Keratinocyte (primary cell): ENCODE measurements around the gene NBPF19. TPM values are rescaled to one million over a fixed set of nuclear protein-coding genes. Genes with fewer than 3 reads are reported as not detected.
"Not testable (repeated sequence)": the region's sequence is repeated elsewhere in the genome, so short reads cannot be mapped to it uniquely, and the experiment has no call there.

Experiments used
- DNase-seq: peaks from one replicate; pipeline ENCODE4 v3.0.0-alpha.2; 2011; ENCODE audit warnings: low read depth, missing footprints, low spot score
- FAIRE-seq: peaks from 2 replicates; lab custom pipeline; 2011; peaks lifted over from hg19 to GRCh38; lab: Jason Lieb, UNC
- H2AFZ ChIP-seq: 2 replicates; pipeline ENCODE4 v1.6.0; 2012; ENCODE audit warnings: low read length, control low read depth, inconsistent platforms; ENCODE audit not compliant: control insufficient read depth
- H3K27ac ChIP-seq: 2 replicates; pipeline ENCODE4 v1.5.1; 2011; ENCODE audit warnings: low read length; ENCODE audit not compliant: control insufficient read depth, insufficient read depth
- H3K27me3 ChIP-seq: 3 replicates; pipeline ENCODE4 v1.6.0; 2011; ENCODE audit warnings: low read length; ENCODE audit not compliant: control insufficient read depth, insufficient read depth; ENCODE audit errors: extremely low read depth
- H3K36me3 ChIP-seq, 2 experiments: 2 replicates in 1 of 2; 3 replicates in 1 of 2; pipeline ENCODE4 v1.5.1; 2011; ENCODE audit warnings: low read length in 2 of 2, mild to moderate bottlenecking in 1 of 2; ENCODE audit not compliant: control insufficient read depth in 2 of 2, insufficient read depth in 2 of 2; ENCODE audit errors: extremely low read depth in 1 of 2
- H3K4me1 ChIP-seq: 3 replicates; pipeline ENCODE4 v1.5.1; 2011; ENCODE audit warnings: low read length; ENCODE audit not compliant: control insufficient read depth, insufficient read depth; ENCODE audit errors: extremely low read depth
- H3K4me2 ChIP-seq: 3 replicates; pipeline ENCODE4 v1.6.0; 2011; ENCODE audit warnings: low read depth, low read length; ENCODE audit not compliant: control insufficient read depth, insufficient read depth; ENCODE audit errors: extremely low read depth
- H3K4me3 ChIP-seq, 3 experiments: fragments of 200-600 bp in 1 of 3; sonication (generic) in 1 of 3; 2 replicates in 2 of 3; 3 replicates in 1 of 3; pipeline ENCODE4 v1.5.1; 2011 to 2016; ENCODE audit warnings: low read length in 3 of 3, mild to moderate bottlenecking in 3 of 3, control low read depth in 2 of 3, inconsistent platforms in 1 of 3, low read depth in 1 of 3, mixed read lengths in 1 of 3, mixed run types in 1 of 3, moderate library complexity in 1 of 3; ENCODE audit not compliant: control insufficient read depth in 2 of 3, insufficient read depth in 2 of 3; ENCODE audit errors: extremely low read depth in 1 of 3
- H3K79me2 ChIP-seq: 2 replicates; pipeline ENCODE4 v1.6.0; 2012; ENCODE audit warnings: low read length; ENCODE audit not compliant: control insufficient read depth, insufficient read depth
- H3K9ac ChIP-seq: 3 replicates; pipeline ENCODE4 v1.6.0; 2011; ENCODE audit warnings: low read length; ENCODE audit not compliant: control insufficient read depth, insufficient read depth; ENCODE audit errors: extremely low read depth
- H3K9me1 ChIP-seq: 3 replicates; pipeline ENCODE4 v1.6.0; 2011; ENCODE audit warnings: low read length; ENCODE audit not compliant: control insufficient read depth, insufficient read depth; ENCODE audit errors: extremely low read depth
- H3K9me3 ChIP-seq: 2 replicates; pipeline ENCODE4 v1.5.1; 2012; ENCODE audit warnings: low read depth, low read length; ENCODE audit not compliant: control insufficient read depth
- H4K20me1 ChIP-seq: 3 replicates; pipeline ENCODE4 v1.6.0; 2011; ENCODE audit warnings: low read length; ENCODE audit not compliant: control insufficient read depth, insufficient read depth; ENCODE audit errors: extremely low read depth
- dilution Hi-C: fragments of 300-500 bp; cut with MboI; formaldehyde crosslinking; loops from one replicate; pipeline ENCODE4 v1.7.0; 2020; ENCODE audit warnings: low sequenced_read_pairs; ENCODE audit not compliant: extremely low pct_ligation_motif_present
- polyA plus RNA-seq, 5 experiments: library from polyadenylated mRNA; depleted of rRNA in 3 of 5; stranded (reverse) in 3 of 5; stranded (forward) in 1 of 5; unstranded in 1 of 5; fragments of >200 nt; gene quantifications; 1 replicate in 1 of 5; 2 replicates in 3 of 5; 3 replicates in 1 of 5; pipeline versions ENCODE4 v1.2.1 to v1.2.3, GENCODE V29; 2011 to 2012; ENCODE audit warnings: missing spikeins in 2 of 5, low read depth in 1 of 5, low replicate concordance in 1 of 5

NBPF19 gene
- polyA plus RNA-seq, 1 donor (not counting 4 experiments of a cell fraction or from before 2014, with no cell fraction given) = 7.7 TPM

GRCh38 chr1:149558350-149558825 lies 83.5 kb downstream of the NBPF19 start:
- H3K9me1 ChIP-seq, H3K27me3 ChIP-seq, H3K79me2 ChIP-seq, dilution Hi-C loops, H3K36me3 ChIP-seq, H3K27ac ChIP-seq, FAIRE-seq, H3K9me3 ChIP-seq, H4K20me1 ChIP-seq, DNase-seq, H3K9ac ChIP-seq, H3K4me1 ChIP-seq, H2AFZ ChIP-seq: not testable (repeated sequence)
- Histone ChIP-seq H3K4me2 (peak overlapping the region; percentile 37), H3K4me3 (peak overlapping the region in 2 of 3 experiments; percentile 27 to 53)

GRCh38 chr1:149561806-149562205 lies 87.0 kb downstream of the NBPF19 start:
- DNase-seq, H3K4me3 ChIP-seq, H3K36me3 ChIP-seq, H2AFZ ChIP-seq, H3K27me3 ChIP-seq, H3K27ac ChIP-seq, H3K9me3 ChIP-seq, dilution Hi-C loops, H3K9me1 ChIP-seq, H3K9ac ChIP-seq, H4K20me1 ChIP-seq, FAIRE-seq, H3K4me2 ChIP-seq, H3K4me1 ChIP-seq, H3K79me2 ChIP-seq: not testable (repeated sequence)

GRCh38 chr1:149565485-149565884 lies 90.6 kb downstream of the NBPF19 start:
- H3K27me3 ChIP-seq, H3K27ac ChIP-seq, FAIRE-seq, H3K79me2 ChIP-seq, H4K20me1 ChIP-seq, H3K9me3 ChIP-seq, H2AFZ ChIP-seq, H3K4me3 ChIP-seq, H3K4me2 ChIP-seq, H3K4me1 ChIP-seq, H3K9ac ChIP-seq, H3K9me1 ChIP-seq, dilution Hi-C loops, DNase-seq, H3K36me3 ChIP-seq: not testable (repeated sequence)

GRCh38 chr1:149572763-149573162 lies 97.9 kb downstream of the NBPF19 start:
- H2AFZ ChIP-seq, H3K27ac ChIP-seq, DNase-seq, H3K4me3 ChIP-seq, H4K20me1 ChIP-seq, H3K9me3 ChIP-seq, dilution Hi-C loops, H3K79me2 ChIP-seq, H3K4me1 ChIP-seq, H3K9ac ChIP-seq, H3K9me1 ChIP-seq, FAIRE-seq, H3K4me2 ChIP-seq, H3K36me3 ChIP-seq, H3K27me3 ChIP-seq: not testable (repeated sequence)

GRCh38 chr1:149585592-149585991 lies 110.7 kb downstream of the NBPF19 start:
- H3K4me2 ChIP-seq, H2AFZ ChIP-seq, H3K9ac ChIP-seq, H3K4me1 ChIP-seq, H3K79me2 ChIP-seq, dilution Hi-C loops, H3K27ac ChIP-seq, H4K20me1 ChIP-seq, DNase-seq, FAIRE-seq, H3K9me3 ChIP-seq, H3K4me3 ChIP-seq, H3K27me3 ChIP-seq, H3K36me3 ChIP-seq, H3K9me1 ChIP-seq: not testable (repeated sequence)
